Mononuclear cell (primary cell): Measurements from ENCODE around the gene NAPB. TPM values are rescaled to one million over a fixed set of nuclear protein-coding genes. Genes with fewer than 3 reads are reported as not detected.
A peak's percentile ranks its signal among the peaks of the same experiment; 100 is the strongest.
"Not testable (repeated sequence)": the region's sequence is repeated elsewhere in the genome, so short reads cannot be mapped to it uniquely, and the experiment has no call there.

Source experiments
- H3K27me3 ChIP-seq: 2 replicates; pipeline ENCODE4 v1.6.0; 2011; ENCODE audit warnings: low read length, control low read depth; ENCODE audit not compliant: insufficient read depth
- H3K4me1 ChIP-seq: 2 replicates; pipeline ENCODE4 v1.5.1; 2011; ENCODE audit warnings: mild to moderate bottlenecking, low read length, control low read depth; ENCODE audit not compliant: insufficient read depth
- H3K4me3 ChIP-seq: 2 replicates; pipeline ENCODE4 v1.5.1; 2011; ENCODE audit warnings: mild to moderate bottlenecking, low read length, moderate library complexity
- H3K9me3 ChIP-seq: 2 replicates; pipeline ENCODE4 v1.5.1; 2011; ENCODE audit warnings: low read depth, mild to moderate bottlenecking, control low read depth, low read length
- total RNA-seq: library from RNA; depleted of rRNA; stranded (reverse); fragments of >200 nt; gene quantifications from one replicate; pipeline ENCODE4 v1.2.3, GENCODE V29; 2012

NAPB gene
- total RNA-seq, 1 donor: 11.8 TPM

DNA sequence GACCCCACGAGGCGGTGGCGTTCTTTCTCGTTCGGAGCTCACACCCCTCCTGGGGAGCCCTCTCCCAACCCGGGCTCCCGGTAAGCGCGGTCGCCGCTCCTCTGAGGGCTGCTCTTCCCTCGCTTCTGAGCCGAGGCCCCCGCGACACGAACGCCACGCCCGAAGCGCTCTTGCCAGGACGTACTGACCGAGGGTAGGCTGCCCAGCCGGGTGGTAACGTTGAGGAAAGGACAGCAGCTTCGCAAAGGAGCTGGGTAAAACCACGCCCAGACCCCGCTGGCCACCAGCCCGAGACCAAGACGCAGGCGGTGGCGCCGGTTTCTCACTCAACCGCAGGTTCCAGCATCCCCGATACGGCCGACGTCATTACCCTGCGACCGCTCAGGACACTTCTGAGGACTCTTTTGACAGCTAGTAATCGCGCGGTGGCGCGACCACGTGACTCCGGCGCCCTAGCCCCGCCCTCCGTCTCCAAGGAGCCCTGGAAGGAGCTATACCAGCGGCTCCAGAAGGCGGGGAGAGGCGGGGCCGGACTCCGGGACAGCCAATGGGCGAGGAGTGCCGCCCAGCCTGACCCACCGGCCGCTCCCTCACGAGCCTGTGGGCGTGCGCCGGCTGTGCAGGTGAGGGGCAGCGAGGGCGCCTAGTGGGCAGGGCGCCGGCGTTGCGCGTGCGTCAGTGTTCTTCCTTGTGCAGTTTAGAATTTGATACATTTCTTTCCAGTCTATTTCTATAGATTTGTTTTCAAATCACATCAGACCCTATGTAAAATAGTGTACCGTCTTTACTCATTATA, 63.3 kb downstream of the NAPB start:
- peak overlapping the region; percentile 64 for H3K4me3 ChIP-seq

DNA sequence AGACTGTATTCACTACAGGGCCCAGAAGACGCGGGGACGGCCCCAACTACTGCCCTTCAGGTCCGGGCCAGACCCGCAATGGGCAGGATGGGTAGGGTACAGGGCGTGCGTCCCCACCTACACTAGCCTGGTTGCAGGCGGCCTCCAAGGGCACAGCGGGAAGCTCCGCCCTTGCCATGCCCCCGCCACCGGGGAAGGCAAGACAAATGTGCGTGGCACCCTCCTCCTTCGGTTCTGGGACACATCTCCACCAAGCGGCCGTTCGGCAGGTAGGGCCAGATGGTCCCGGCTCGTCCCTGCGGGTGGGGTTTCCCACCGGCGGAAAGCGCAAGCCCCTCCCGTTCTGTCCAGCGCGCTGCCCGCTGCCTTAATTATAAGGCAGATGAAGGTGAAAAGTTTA, 65.1 kb downstream of the NAPB start:
- no peak overlapping the region for H3K4me3 ChIP-seq
- H3K4me1 ChIP-seq: peaks cover 29% of the 10 kb centered on the region
- H3K9me3 ChIP-seq: no peaks in the 10 kb centered on the region
- no peaks in the 10 kb centered on the region for H3K27me3 ChIP-seq

More for the DNA sequence above, 63.3 kb downstream of the NAPB start:
- no peaks in the 10 kb centered on the region for H3K9me3 ChIP-seq
- H3K27me3 ChIP-seq: no peaks in the 10 kb centered on the region
- peaks cover 27% of the 10 kb centered on the region for H3K4me1 ChIP-seq

DNA sequence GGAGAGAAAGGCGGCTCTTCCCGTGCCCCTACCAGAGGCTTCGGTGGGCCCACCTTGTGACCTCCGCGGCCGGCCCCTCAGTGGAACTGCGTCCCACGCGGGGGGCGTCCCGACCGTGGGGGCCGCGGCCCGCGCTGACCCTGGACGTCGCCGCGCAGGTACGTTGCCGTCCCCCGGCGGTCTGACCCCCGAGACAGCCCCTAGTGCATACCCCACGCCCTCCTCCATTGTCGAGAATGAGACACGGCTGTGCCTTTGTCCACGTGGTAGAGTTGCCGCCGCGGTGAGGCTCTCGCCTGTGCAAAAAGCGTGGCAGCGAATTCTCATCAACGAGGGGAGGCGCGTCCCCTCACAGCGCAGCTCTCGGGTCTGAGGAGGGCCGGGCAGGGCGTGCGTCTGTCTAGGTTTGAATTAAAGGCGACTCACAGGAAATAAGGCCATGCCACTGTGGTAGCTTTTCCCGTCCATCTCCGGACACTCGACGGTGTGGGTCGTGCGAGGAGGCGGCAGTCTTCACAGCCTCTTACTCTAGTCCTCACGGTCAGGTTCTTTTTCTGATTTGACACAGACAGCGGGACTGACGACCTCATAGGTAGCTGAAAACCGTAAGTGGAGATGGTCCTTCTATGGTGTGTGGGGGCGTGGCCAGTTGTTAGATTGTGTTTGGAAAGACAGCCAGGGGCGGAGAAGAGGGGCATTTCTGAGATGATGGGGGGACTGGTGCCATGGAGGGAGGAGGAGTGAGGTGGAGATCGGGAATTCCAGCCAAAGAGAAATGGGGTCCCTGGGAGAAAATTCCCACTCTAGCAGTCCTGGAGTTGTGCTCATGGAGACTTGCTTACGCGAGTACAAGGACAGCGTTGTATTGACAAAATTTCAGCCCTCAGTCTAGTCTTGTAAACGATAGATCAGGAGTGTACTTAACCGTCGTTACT, 70.1 kb downstream of the NAPB start:
- Histone ChIP-seq H3K9me3 (no peaks in the 10 kb centered on the region), H3K4me3 (peak overlapping the region; percentile 86), H3K4me1 (peaks cover 26% of the 10 kb centered on the region), H3K27me3 (no peaks in the 10 kb centered on the region)

DNA sequence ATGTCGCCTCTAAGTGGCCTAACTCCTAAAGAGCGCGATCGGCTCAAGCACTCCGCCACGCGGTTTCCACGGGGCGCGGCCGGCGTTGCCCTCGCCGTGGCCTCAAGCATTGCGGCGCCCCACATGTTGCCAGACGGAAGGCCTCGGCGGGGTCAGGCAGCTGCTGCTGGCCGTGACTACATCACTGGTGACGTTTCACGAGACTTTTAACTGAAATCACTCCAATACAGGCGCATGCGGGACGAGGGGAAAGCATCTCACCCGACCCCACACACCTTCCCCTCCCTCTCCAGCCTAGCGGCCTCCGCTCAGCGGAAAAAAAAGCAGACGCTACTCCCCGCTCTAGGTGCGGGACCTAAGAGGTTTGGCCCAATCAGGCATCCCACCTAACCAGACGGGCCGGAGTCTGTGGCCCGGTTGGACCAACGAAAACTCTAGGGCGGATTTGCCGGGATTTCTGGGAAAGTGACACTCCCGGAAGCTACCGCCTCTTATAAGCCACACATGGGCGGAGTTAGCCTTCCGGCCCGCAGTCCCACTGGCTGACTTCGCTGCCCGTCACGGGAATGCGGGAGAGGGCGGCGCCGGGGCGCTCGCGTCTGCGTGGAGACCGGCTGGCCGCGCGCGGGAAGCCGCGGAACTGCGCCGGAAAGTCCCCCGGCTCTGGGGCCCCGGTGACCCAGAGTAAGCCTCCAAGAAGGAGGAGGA, 70.9 kb downstream of the NAPB start, which contains the start of gene NXT1:
Gene NXT1 (plus strand): TSS at position 596 of the 708 bp plus-strand sequence. CDS start 3,251 bp downstream, outside the sequence.
- peak within 1 kb of the TSS; percentile 86 for H3K4me3 ChIP-seq
- no peaks in the 10 kb centered on the region for H3K9me3 ChIP-seq
- H3K27me3 ChIP-seq: no peaks in the 10 kb centered on the region
- H3K4me1 ChIP-seq: peaks cover 26% of the 10 kb centered on the region

DNA sequence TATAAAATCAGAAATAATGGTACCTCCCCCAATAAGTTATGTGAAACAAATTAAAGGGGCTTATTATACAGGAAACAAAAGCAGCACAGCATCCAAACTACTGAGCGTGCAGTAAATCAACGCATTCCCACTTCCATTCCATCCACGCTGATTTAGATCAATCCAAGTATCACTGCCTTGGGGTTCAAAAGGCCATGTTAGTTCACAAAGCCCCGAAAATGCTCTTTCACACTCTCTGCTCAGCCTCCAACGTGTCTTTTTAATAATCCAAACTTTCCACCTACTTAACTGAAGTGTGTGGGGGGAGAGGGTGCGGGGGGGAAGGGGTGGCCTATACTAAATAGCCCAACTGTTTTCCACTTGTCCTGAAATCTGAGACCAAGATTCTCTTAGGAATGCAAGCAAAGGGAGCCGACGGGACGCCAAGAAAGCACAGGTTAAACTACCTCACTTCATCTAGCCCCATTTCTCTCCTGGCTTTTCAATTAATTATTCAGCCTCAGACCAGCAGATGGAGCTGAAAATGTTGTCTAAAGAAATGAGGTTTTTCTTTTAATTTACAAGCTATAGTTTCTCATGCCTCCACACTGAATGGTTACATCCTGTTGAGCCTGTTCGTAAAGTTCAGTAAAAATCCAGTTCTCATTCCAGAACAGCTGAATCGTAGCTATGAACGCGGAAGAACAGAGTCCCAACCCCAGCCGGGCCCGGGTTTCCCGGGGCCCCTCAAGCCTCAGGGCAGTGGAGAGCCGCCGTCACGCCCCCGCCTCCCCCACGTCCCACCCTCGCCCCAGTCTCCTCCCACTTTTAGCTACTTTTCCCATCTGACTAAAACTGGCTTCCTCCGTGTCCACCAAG, 71.7 kb downstream of the NAPB start:
- H3K4me1 ChIP-seq: peaks cover 26% of the 10 kb centered on the region
- no peaks in the 10 kb centered on the region for H3K9me3 ChIP-seq
- H3K4me3 ChIP-seq: peak overlapping the region; percentile 86
- no peaks in the 10 kb centered on the region for H3K27me3 ChIP-seq

DNA sequence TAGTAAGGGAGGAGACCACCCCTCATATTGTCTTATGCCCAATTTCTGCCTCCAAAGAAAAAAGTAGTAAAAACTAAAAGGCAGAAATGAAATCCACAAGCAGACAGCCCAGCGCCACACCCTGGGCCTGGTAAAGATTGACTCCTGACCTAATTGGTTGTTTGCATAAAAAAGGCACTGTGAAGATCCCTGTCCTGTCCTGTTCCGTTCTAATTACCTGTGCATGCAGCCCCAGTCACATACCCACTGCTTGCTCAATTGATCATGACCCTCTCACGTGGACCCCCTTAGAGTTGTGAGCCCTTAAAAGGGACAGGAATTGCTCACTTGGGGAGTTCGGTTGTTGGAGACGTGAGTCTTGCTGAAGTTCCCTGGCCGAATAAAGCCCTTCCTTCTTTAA, 72.8 kb downstream of the NAPB start:
- not testable (repeated sequence) for H3K9me3 ChIP-seq, H3K4me3 ChIP-seq, H3K27me3 ChIP-seq
- H3K4me1 ChIP-seq: peaks cover 26% of the 10 kb centered on the region

DNA sequence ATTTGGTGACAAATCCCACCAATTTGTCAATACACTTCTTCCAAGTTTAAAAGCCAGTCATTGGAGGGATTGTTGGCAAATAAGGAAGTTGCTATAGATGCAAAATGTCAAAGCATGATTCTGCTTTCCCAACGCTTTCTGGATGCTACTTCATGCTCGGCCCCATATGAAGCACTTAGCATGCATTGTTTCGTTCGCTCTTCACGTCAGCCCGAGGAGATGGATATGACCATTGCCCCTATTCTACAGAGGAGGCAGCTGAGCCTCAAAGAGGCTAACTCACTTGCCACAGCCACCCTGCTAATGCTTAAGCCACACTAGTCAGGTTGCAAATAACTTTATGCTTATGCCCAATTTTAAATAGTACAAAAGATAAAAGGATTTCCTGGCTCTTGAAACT, 73.5 kb downstream of the NAPB start:
- no peaks in the 10 kb centered on the region for H3K27me3 ChIP-seq
- no peaks in the 10 kb centered on the region for H3K9me3 ChIP-seq
- H3K4me1 ChIP-seq: peaks cover 26% of the 10 kb centered on the region
- H3K4me3 ChIP-seq: no peak overlapping the region

DNA sequence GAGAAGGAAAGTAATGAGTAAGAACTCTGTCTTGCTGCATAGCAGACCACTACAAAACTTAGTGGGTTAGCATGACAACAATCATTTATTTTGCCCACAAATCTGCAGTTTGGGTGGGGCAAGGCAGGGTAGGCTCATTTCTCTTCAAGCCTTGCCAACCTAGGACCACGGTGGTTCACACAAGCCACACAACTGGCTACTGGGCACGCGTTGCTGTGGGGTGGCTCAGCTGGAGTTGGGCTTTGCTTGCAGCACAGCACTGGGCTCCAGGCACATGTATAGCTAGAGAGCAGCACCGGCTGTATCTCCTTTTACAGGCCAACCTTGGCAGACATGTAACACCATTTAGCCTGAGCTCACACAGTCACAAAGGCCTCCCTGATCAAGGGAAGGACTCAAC, 75.3 kb downstream of the NAPB start:
- Histone ChIP-seq H3K27me3 (no peaks in the 10 kb centered on the region), H3K4me1 (peaks cover 13% of the 10 kb centered on the region), H3K9me3 (no peaks in the 10 kb centered on the region), H3K4me3 (no peak overlapping the region)

DNA sequence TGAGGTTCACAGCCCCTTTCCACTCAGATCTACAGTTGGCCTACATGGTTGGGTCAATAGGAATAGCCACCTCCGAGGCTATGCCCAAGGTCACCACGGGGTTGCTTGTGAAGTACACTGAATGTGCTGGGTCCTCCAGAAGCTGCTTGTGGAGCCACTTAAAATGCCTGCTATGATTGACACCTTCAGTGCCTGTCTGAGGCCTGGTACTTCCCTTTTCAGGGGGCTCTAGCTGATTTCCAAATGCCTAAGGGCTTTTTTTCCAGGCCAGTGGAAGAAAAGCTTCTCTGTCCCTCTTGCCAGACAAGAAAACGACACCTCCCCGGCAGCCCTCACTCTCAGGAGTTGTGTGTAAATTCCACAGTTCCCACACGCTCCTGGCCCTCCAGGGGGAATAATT, 77.0 kb downstream of the NAPB start:
- Histone ChIP-seq H3K9me3 (no peaks in the 10 kb centered on the region), H3K4me3 (no peak overlapping the region), H3K4me1 (peaks cover 7% of the 10 kb centered on the region), H3K27me3 (no peaks in the 10 kb centered on the region)

DNA sequence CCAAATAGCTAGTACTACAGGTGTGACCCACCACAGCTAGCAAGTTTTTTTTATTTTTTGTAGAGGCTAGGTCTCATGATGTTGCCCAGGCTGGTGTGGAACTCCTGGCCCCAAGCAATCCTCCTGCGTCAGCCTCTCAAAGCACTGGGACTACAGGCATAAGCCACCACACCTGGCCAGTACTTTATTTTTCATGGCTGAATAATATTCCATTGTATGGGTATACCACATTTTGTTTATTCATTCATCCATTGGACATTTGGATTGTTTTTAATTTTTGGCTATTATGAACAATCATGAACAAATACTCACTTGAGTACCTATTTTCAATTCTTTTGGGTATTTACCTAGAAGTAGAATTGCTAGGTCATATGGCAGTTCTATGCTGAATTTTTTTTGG, 77.7 kb downstream of the NAPB start:
- Histone ChIP-seq H3K4me1 (no peaks in the 10 kb centered on the region), H3K4me3 (no peak overlapping the region)

DNA sequence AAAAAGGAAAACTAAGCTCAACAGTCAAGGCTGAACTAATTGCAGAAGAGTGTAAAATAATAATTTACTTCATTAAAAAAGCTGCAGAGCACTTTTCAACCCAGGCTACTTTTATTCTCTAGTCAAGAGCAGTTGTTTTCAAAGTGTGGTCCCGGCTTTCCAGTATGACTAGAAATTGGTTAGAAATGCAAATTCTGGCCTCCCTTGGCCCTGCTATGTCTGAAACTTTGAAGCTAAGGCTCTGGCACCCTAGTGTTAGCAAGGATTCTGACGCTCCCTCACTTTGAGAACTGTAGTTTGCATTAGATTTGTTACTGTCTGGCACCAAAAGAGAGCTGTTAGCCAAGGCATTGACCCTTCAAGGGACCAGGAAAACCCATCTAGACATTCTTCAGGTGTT, 80.2 kb downstream of the NAPB start:
- no peaks in the 10 kb centered on the region for H3K9me3 ChIP-seq
- H3K4me3 ChIP-seq: no peak overlapping the region
- H3K27me3 ChIP-seq: no peaks in the 10 kb centered on the region
- no peaks in the 10 kb centered on the region for H3K4me1 ChIP-seq

More for the DNA sequence above, 77.7 kb downstream of the NAPB start:
- Histone ChIP-seq H3K27me3 (no peaks in the 10 kb centered on the region), H3K9me3 (no peaks in the 10 kb centered on the region)

DNA sequence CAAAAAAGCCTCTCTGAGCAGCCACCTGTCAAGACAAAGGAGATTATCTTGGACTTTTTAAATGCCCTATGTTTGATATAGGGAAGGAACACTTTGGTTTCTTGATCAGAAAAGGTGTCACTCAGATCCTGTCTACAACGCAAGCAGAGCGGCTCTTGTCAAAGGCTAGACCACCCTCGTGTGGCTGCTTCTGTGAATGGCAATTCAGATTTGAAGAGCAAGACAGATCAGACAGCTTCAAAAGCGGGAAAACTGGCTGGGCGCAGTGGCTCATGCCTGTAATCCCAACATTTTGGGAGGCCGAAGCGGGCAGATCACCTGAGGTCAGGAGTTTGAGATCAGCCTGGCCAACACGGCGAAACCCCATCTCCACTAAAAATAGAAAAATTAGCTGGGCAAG, 80.8 kb downstream of the NAPB start:
- Histone ChIP-seq H3K4me1 (no peaks in the 10 kb centered on the region), H3K4me3 (no peak overlapping the region)

DNA sequence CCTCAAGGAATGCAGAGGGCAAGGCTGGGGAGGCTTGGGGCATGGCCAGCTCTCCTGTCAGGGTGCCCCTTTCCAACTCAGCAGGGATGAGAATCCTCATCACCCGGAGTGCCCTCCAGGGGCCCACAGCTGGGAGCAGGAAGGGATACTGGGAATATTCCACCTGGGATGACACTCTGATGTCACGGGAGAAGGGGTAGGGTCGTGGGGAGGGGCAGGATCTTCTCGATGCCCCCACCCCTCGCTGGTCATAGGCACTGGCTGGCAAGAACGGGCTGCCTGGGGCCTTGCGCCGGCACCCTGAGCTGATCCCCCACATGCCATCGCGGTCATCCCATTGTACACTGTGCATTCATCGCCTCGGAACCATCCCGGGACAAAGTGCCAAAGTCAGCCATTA, 81.3 kb downstream of the NAPB start:
- H3K9me3 ChIP-seq: no peaks in the 10 kb centered on the region
- H3K4me1 ChIP-seq: no peaks in the 10 kb centered on the region
- H3K27me3 ChIP-seq: no peaks in the 10 kb centered on the region
- no peak overlapping the region for H3K4me3 ChIP-seq

More for the DNA sequence above, 80.8 kb downstream of the NAPB start:
- Histone ChIP-seq H3K9me3 (no peaks in the 10 kb centered on the region), H3K27me3 (no peaks in the 10 kb centered on the region)

DNA sequence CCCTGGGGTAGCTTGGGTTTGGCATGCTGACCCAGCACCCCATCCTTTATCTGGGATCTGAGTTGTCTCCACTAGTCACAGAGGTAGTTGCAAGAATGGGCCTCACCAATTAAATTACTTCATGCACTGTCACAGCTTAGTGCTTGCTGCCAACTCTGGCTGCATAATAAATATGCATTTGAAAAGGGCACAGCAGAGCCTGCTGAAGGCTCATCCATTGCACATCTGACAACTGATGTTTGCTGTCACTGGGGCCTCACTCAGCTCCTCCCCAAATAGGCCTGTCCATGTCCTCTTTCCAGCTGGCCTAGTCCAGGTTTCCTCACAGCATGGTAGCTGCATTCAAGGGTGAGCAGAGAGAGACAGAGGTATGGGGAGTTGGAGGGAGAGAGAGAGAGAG, 84.0 kb downstream of the NAPB start:
- Histone ChIP-seq H3K27me3 (no peaks in the 10 kb centered on the region), H3K9me3 (no peaks in the 10 kb centered on the region), H3K4me3 (no peak overlapping the region)

More for the DNA sequence above, 84.0 kb downstream of the NAPB start:
- no peaks in the 10 kb centered on the region for H3K4me1 ChIP-seq
